Measurements from ENCODE around the gene MYO7B. TPM values are rescaled to one million over a fixed set of nuclear protein-coding genes. Genes with fewer than 3 reads are reported as not detected.

MYO7B gene
- total RNA-seq, 1 experiment from 2014 or later, result 0.05 TPM

GRCh38 chr2:127641846-127642507 lies 106.5 kb downstream of the MYO7B start:
- DNase-seq, result no peak
- no peaks in the 10 kb centered on the region for H3K4me1 Mint-ChIP-seq (ENCODE audit: low read depth, unreplicated experiment)
- H3K4me3 Mint-ChIP-seq (ENCODE audit: low read depth, unreplicated experiment), result no peak overlapping the region
- no peaks in the 10 kb centered on the region for H3K27me3 Mint-ChIP-seq (ENCODE audit: unreplicated experiment)
- TF ChIP-seq CTCF (IDR thresholded peaks at IDR 0.05; ENCODE audit: unreplicated experiment), result no peak
- H3K9me3 Mint-ChIP-seq (ENCODE audit: low read depth, unreplicated experiment), result no peaks in the 10 kb centered on the region
- H3K27ac Mint-ChIP-seq (ENCODE audit: unreplicated experiment), result no peak overlapping the region
- BruUV-seq (replicated peaks), result no TSS peak
- intact Hi-C loops (cut with micrococcal nuclease; ENCODE audit: unreplicated experiment), result no loop called here
- CTCF ChIA-PET, result interaction anchor here (0.9 kb wide), 1 partner anchor 452 kb away, joined by 3 read pairs; no protein-coding TSS in a partner anchor
- H3K36me3 Mint-ChIP-seq (ENCODE audit: insufficient read depth, unreplicated experiment), result no peaks in the 10 kb centered on the region

GRCh38 chr2:127642706-127643438 lies 107.4 kb downstream of the MYO7B start:
- Mint-ChIP-seq H3K36me3 (ENCODE audit: insufficient read depth, unreplicated experiment) (no peaks in the 10 kb centered on the region), H3K9me3 (ENCODE audit: low read depth, unreplicated experiment) (no peaks in the 10 kb centered on the region), H3K4me3 (ENCODE audit: low read depth, unreplicated experiment) (no peak overlapping the region), H3K27ac (ENCODE audit: unreplicated experiment) (no peak overlapping the region), H3K27me3 (ENCODE audit: unreplicated experiment) (no peaks in the 10 kb centered on the region), H3K4me1 (ENCODE audit: low read depth, unreplicated experiment) (no peaks in the 10 kb centered on the region)
- no peak for DNase-seq
- BruUV-seq (replicated peaks), result no TSS peak
- CTCF ChIA-PET, result interaction anchor here (0.6 kb wide), 1 partner anchor 13 kb away, joined by 3 read pairs; no protein-coding TSS in a partner anchor
- TF ChIP-seq CTCF (IDR thresholded peaks at IDR 0.05; ENCODE audit: unreplicated experiment), result no peak
- intact Hi-C loops (cut with micrococcal nuclease; ENCODE audit: unreplicated experiment), result no loop called here

GRCh38 chr2:127643439-127644065 lies 108.1 kb downstream of the MYO7B start:
- CTCF ChIA-PET, result no interaction called here
- intact Hi-C loops (cut with micrococcal nuclease; ENCODE audit: unreplicated experiment), result no loop called here
- BruUV-seq (replicated peaks), result no TSS peak
- H3K27me3 Mint-ChIP-seq (ENCODE audit: unreplicated experiment), result no peaks in the 10 kb centered on the region
- no peak overlapping the region for H3K4me3 Mint-ChIP-seq (ENCODE audit: low read depth, unreplicated experiment)
- H3K9me3 Mint-ChIP-seq (ENCODE audit: low read depth, unreplicated experiment), result no peaks in the 10 kb centered on the region
- no peak for TF ChIP-seq CTCF (IDR thresholded peaks at IDR 0.05; ENCODE audit: unreplicated experiment)
- H3K4me1 Mint-ChIP-seq (ENCODE audit: low read depth, unreplicated experiment), result no peaks in the 10 kb centered on the region
- no peak for DNase-seq
- H3K36me3 Mint-ChIP-seq (ENCODE audit: insufficient read depth, unreplicated experiment), result no peaks in the 10 kb centered on the region
- no peak overlapping the region for H3K27ac Mint-ChIP-seq (ENCODE audit: unreplicated experiment)

GRCh38 chr2:127644066-127645025 lies 108.9 kb downstream of the MYO7B start:
- Mint-ChIP-seq H3K9me3 (ENCODE audit: low read depth, unreplicated experiment) (no peaks in the 10 kb centered on the region), H3K4me3 (ENCODE audit: low read depth, unreplicated experiment) (no peak overlapping the region), H3K27ac (ENCODE audit: unreplicated experiment) (no peak overlapping the region), H3K4me1 (ENCODE audit: low read depth, unreplicated experiment) (no peaks in the 10 kb centered on the region), H3K36me3 (ENCODE audit: insufficient read depth, unreplicated experiment) (no peaks in the 10 kb centered on the region), H3K27me3 (ENCODE audit: unreplicated experiment) (no peaks in the 10 kb centered on the region)
- no peak for DNase-seq
- intact Hi-C loops (cut with micrococcal nuclease; ENCODE audit: unreplicated experiment), result loop anchor here (5.0 kb wide), 1 partner anchor 447 kb away; no protein-coding TSS in a partner anchor
- no peak for TF ChIP-seq CTCF (IDR thresholded peaks at IDR 0.05; ENCODE audit: unreplicated experiment)
- no TSS peak for BruUV-seq (replicated peaks)
- CTCF ChIA-PET, result no interaction called here

Measured in Calu3 (cell line).